ENCODE results near the gene MPPED1.

MPPED1 gene

GRCh38 chr22:43408009-43408408 lies 3.8 kb upstream of the MPPED1 start:
- H3K9me3 ChIP-seq (ENCODE audit: severe bottlenecking), result no peaks in the 10 kb centered on the region
- no peak overlapping the region for H3K27ac ChIP-seq
- no peaks in the 10 kb centered on the region for H3K27me3 ChIP-seq (ENCODE audit: insufficient read depth, low read depth, severe bottlenecking)
- H3K4me3 ChIP-seq (ENCODE audit: low read depth, low read length), result no peak overlapping the region
- no peaks in the 10 kb centered on the region for H3K36me3 ChIP-seq
- DNase-seq, result no peak
- TF ChIP-seq CTCF (IDR thresholded peaks at IDR 0.05; ENCODE audit: low read depth, low read length), result no peak

- H3K27me3 ChIP-seq (ENCODE audit: insufficient read depth, low read depth, severe bottlenecking), result no peaks in the 10 kb centered on the region
- H3K36me3 ChIP-seq, result no peaks in the 10 kb centered on the region
- no peak overlapping the region for H3K4me3 ChIP-seq (ENCODE audit: low read depth, low read length)
- no peak overlapping the region for H3K27ac ChIP-seq
- H3K9me3 ChIP-seq (ENCODE audit: severe bottlenecking), result no peaks in the 10 kb centered on the region
- TF ChIP-seq CTCF (IDR thresholded peaks at IDR 0.05; ENCODE audit: low read depth, low read length), result no peak
- no peak for DNase-seq
Observed at GRCh38 chr22:43409046-43409445, 2.8 kb upstream of the MPPED1 start.

- no peak for DNase-seq
- TF ChIP-seq CTCF (IDR thresholded peaks at IDR 0.05; ENCODE audit: low read depth, low read length), result 0 out of 2 replicates have a peak, but pooled peaks have one; percentile 16
- H3K27me3 ChIP-seq (ENCODE audit: insufficient read depth, low read depth, severe bottlenecking), result no peaks in the 10 kb centered on the region
- no peaks in the 10 kb centered on the region for H3K9me3 ChIP-seq (ENCODE audit: severe bottlenecking)
- H3K27ac ChIP-seq, result no peak overlapping the region
- no peaks in the 10 kb centered on the region for H3K36me3 ChIP-seq
- no peak overlapping the region for H3K4me3 ChIP-seq (ENCODE audit: low read depth, low read length)
Observed at GRCh38 chr22:43409800-43410199, 2.0 kb upstream of the MPPED1 start.

DNA sequence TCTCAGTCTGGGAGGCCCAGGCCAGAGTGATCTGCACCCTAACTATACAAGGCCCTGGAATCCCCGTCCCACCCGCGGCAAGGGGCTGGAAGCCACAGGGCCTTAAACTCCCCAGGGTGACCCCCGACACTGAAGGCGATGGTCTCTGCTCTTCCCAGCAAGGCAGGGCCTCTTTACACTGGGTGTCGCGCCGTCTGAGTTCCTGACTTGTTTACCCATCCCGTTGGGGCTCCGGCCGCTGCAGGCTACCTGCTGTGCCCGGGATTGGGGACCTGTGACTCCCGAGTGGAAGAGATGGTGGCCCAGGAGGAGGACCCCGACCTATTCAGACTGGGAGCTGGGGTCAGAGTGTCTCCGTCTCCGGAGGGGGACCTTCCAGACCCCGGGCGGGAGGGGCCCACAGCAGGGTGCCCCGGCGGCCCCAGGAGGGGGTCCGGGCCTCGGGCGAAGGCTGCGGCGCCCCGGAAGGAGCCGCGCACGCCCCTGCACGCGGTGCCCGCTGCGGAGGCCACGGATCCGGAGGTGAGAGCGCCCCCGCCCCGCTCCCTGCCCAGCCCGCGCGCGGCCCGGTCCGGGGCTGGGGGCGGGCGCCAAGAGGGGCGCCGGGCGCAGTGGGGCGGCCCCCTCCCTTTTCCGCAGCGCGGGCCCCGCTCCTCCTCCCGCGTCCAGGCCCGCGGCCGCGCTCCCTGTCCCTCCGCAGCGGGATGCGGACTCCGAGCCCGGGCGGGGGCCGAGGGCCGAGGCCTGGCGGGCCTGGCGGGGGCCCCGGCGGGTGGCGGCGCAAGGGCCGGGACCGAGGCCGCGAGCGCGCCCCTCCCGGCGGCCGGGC lies 560 bp upstream of the MPPED1 start:
- no peak overlapping the region for H3K4me3 ChIP-seq (ENCODE audit: low read depth, low read length)
- no peaks in the 10 kb centered on the region for H3K27me3 ChIP-seq (ENCODE audit: insufficient read depth, low read depth, severe bottlenecking)
- no peak for TF ChIP-seq CTCF (IDR thresholded peaks at IDR 0.05; ENCODE audit: low read depth, low read length)
- no peak overlapping the region for H3K27ac ChIP-seq
- H3K9me3 ChIP-seq (ENCODE audit: severe bottlenecking), result no peaks in the 10 kb centered on the region
- no peaks in the 10 kb centered on the region for H3K36me3 ChIP-seq
- DNase-seq, result no peak

GRCh38 chr22:43412808-43413795 lies 1.3 kb downstream of the MPPED1 start:
- H3K27me3 ChIP-seq (ENCODE audit: insufficient read depth, low read depth, severe bottlenecking), result no peaks in the 10 kb centered on the region
- no peaks in the 10 kb centered on the region for H3K9me3 ChIP-seq (ENCODE audit: severe bottlenecking)
- DNase-seq, result no peak
- TF ChIP-seq CTCF (IDR thresholded peaks at IDR 0.05; ENCODE audit: low read depth, low read length), result no peak
- no peaks in the 10 kb centered on the region for H3K36me3 ChIP-seq
- no peak overlapping the region for H3K4me3 ChIP-seq (ENCODE audit: low read depth, low read length)
- no peak overlapping the region for H3K27ac ChIP-seq

All from WERI-Rb-1 (cell line).